HG03378 (cell line): ENCODE measurements around the gene PTTG1IP2.
A peak's percentile ranks its signal among the peaks of the same experiment; 100 is the strongest.

Source experiments
- ATAC-seq: cut with Tn5 transposase; IDR thresholded peaks from one replicate; pipeline ENCODE4 v1.9.1; 2021; ENCODE audit warnings: mild to moderate bottlenecking, moderate library complexity; ENCODE audit not compliant: unreplicated experiment

Gene PTTG1IP2

DNA sequence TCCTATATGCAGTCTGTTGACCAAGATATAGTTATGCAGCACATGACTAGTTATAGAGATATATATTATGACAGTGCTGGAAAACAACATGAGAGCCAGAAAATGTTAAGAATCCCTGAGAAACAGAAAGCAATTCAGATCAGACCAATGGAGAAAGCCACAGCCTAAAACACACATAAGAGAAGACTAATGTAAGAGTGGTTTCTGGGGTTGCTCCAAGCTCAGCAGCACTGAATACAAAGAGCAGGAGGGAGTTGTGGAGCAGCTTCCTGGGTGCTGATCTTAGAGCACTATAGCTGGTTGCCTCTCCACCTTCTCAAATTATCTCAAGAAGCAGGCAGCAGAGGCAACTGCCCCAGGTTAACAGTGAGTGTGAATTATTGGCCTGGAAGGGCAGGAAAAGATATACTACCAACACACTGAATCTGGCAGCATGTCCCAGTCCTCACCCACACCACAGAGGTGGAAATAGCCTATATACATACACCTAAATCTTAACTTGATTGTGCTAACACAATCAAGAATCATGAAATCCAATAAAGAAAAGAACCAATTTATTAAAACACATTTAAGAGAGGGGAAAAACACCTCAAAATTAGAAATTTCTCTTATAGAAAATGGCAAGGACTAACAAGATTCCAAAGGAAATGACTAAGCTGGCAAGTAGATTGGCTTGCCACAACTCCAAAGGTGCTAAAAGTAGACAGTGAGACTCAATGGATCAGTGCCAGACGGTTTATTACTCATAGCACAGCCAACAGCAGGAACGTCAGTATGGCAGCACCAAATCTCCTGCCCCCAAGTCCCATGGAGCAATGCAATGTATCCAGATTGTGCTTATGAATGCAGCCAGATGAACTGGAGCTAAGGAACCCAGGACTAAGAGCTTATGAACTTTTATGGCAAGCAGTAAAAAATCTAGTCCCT lies 5.1 kb downstream of the PTTG1IP2 start:
- no peak for ATAC-seq

DNA sequence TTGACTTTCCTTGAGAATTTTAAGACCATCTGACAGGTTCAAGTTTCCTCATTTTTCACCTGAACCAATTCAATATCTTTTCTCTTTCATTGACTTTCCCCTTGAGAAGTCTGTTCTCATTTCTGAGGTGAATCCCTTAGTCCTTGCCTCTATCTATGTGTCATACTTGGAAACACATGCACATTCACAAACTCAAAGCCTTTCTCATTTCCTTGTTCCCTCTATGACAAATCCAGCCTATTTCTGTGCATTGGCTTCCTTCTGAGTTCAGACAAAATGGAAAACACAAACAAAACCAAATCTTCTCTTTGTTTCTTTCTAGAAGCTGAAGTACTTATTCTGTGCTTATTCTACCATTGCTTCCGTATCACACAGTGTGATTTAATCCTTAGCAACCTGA lies 13.8 kb downstream of the PTTG1IP2 start:
- no peak for ATAC-seq

DNA sequence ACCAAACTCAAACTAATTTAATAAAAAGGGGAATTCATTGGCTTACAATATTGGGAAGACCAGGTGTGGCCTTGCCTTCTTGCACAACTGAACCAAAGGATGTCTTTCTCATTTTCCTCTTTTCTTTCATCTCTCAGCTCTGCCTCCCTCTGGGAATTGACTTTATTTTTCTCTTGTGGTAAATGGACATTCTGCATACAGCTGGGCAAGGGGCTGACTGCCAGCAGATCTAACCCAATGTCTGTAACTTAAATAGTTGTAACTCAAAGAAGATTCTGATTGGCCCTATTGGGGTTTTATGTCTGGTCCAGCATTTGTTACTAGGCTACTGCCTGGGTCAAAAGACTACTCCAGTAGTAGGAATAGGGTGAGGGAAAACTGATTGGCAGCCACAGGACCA lies 15.3 kb downstream of the PTTG1IP2 start:
- no peak for ATAC-seq

DNA sequence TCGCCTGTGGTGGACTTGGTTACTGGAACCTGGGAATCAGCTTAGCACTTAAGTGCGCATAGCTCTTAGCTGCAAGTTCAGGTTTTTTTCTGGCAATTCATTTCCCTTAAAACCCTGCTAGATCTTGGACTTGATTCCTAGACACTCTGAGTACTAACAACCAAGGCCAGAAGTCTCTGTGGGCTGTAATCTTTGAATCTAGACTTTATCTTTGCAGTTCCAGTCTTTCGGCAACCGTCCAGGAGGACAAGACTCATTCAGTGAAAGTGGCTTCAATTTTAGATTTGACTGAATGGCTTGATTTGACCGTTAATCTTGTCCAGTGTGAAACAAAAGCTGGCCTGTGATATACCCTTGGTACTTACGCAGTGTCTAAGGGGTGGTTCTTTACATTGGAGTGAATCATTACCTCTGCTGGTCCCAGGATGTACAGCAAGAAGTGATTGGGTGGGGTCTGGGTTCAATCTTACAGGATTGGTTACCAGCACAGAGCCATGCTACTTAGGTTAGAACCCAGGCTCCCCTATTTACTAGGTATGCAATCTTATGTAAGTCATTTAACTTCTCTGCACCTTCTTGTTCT lies 16.4 kb downstream of the PTTG1IP2 start:
- ATAC-seq = no peak

DNA sequence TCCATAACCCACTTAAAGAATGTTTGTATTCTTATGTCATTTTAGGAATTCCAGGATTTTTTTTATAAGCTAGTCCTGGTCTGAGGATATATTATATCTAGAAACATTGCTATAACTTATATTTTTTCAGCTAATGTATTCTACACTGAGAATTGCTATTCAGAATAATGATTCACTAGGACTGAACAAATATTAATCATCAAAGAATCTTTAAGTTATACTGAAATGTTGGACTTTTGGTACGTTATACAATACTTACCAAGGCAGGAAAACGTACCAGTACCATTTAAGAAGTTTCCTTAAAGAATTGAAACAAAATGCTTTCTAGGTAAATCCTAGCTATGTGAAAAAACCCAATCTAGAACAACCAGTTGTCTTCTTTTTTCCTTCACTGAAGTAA lies 18.4 kb downstream of the PTTG1IP2 start:
- no peak for ATAC-seq

GRCh38 chr7:90488220-90488619 lies 18.8 kb downstream of the PTTG1IP2 start:
- ATAC-seq = no peak

- no peak for ATAC-seq
Observed at GRCh38 chr7:90492250-90492649, 22.8 kb downstream of the PTTG1IP2 start.

GRCh38 chr7:90495241-90495640 lies 25.8 kb downstream of the PTTG1IP2 start:
- no peak for ATAC-seq

DNA sequence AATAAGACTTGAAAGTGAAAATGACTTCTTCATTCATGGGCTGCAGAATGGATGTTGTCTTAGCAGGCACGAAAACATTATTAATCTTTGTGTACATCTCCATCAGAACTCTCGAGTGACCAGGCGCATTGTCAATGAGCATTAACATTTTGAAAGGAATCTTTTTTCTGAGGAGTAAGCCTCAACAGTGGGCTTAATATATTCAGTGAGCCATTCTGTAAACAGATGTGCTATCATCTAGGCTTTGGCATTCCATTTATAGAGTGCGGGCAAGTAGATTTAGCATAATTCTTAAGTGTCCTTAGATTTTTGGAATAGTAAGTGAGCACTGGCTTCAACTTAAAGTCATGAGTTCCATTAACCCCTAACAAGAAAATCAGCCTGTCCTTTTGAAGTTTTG lies 33.1 kb downstream of the PTTG1IP2 start:
- ATAC-seq = no peak

DNA sequence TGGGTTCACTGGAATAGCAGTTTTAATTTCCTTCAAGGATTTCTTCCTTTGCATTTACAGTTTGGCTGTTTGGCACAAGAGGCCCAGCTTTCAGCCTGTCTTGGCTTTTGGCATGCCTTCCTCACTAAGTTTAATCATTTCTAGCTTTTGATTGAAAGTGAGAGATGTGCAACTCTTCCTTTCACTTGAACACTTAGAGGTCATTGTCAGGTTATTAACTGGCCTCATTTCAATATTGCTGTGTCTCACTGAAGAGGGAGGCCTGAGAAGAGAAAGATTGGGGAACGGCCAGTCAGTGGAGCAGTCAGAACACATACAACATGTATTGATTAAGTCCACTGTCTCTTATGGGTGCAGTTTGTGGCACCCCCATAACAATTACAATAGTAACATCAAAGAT lies 33.9 kb downstream of the PTTG1IP2 start:
- ATAC-seq = no peak

- ATAC-seq = no peak
Observed at GRCh38 chr7:90507692-90508091, 38.3 kb downstream of the PTTG1IP2 start.

- no peak for ATAC-seq
Observed at GRCh38 chr7:90511776-90512175, 42.3 kb downstream of the PTTG1IP2 start.

GRCh38 chr7:90512821-90513254 lies 43.4 kb downstream of the PTTG1IP2 start:
- ATAC-seq = no peak

DNA sequence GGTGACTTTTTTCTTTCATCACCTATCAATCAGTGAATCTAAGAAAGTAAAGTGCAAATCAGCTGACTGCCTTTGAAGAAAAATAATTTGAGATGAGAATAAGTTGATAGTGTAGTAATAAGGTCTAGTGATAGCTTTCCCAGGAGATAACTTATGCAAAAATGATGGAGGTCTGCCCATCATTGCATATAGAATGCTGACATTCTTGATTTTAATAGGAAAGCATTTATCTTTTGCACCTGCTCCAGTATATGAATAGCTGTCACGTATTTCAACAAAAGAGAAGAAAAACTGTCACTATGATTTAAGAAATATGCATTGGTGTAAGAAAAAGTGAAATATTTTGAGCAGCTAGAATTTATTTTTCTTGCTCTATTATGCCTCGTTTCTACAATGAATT lies 46.8 kb downstream of the PTTG1IP2 start:
- ATAC-seq = no peak

GRCh38 chr7:90518630-90519029 lies 49.2 kb downstream of the PTTG1IP2 start:
- ATAC-seq = no peak

- no peak for ATAC-seq
Observed at GRCh38 chr7:90520484-90520883, 51.0 kb downstream of the PTTG1IP2 start.

DNA sequence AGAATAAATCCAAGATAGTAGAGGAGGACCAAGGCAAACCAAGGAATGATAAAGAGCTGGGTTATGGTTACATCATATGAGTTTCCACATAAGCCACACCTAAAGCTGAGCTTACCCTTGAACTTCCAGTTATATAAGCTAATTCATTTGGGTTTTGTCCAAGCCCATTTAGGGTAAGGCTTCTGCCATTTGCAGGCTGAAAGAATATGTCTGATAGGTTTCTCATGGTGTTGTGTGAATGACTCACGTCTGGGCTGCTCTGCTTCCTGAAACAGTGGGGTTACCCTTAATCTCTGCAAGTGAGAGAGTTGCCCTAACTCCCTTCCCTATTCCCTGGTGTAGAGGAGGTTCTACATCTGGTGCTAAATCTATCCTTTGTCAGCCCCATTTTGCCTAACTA lies 60.8 kb downstream of the PTTG1IP2 start:
- no peak for ATAC-seq

GRCh38 chr7:90532231-90532929 lies 62.9 kb downstream of the PTTG1IP2 start:
- ATAC-seq = peak; percentile 56

DNA sequence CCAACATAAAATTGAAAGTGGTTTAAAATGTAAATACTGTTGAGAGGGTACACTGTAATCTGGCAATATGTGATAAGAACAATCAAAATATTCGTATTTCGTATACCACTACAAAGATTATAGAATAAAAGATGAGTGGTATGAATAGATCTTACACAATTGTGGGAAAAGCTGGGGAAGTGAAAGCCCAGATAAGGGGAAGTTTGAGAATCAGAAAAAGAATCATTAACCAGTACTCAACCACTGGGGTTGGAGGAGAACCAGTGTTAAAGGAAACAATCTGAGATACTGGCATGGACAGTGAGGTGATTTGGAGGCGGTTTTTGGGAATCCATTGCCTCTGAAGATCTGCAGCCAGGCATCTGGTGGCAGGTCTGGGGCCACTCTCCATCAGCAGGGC lies 67.0 kb downstream of the PTTG1IP2 start:
- ATAC-seq = peak; percentile 89

DNA sequence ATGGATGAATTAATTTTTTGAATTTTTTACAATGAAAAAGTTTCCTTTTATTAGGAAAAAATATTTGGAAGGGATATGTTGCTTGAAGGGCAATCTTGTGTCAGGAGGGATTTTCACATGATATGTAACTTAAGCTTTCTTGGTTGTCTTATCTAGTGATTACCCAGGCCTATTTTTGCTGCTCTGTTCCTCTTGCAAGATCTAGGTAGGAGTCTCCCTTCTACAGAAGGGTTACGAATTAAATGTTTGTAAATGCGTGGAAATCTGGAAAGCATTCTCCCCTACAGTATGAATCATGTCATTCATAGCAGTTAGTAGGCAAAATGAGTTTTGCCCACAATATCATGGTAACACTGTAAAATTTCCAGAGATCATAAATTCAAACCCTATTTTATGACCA lies 69.0 kb downstream of the PTTG1IP2 start:
- ATAC-seq = no peak

DNA sequence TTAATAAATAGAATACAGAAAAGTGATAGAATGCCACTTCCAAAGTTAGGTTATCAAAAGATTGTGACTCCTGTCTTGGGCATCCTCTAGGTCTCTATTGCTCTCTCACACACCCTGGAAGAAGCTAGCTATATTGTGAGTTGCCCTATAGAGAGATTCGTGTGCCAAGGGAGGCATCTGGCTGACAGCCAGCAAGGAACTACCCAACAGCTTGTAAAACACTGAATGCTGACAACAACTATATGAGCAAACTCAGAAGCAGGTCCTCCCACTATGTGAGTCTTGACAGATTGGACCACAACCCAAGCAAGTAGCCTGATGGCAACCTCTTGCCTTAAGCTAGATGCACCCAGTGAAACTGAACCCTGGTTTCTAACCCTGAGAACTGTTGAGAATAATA lies 71.0 kb downstream of the PTTG1IP2 start:
- no peak for ATAC-seq

- ATAC-seq = no peak
Observed at GRCh38 chr7:90551036-90551435, 81.6 kb downstream of the PTTG1IP2 start.
